ENCODE data around the gene ZMYM3. TPM values are rescaled to one million over a fixed set of nuclear protein-coding genes. Genes with fewer than 3 reads are reported as not detected.
A peak's percentile ranks its signal among the peaks of the same experiment; 100 is the strongest.
"Not testable (repeated sequence)": the region's sequence is repeated elsewhere in the genome, so short reads cannot be mapped to it uniquely, and the experiment has no call there.

ZMYM3 gene
- total RNA-seq: 10 to 100 TPM; 14.7 to 21.9 TPM

- ATAC-seq (ENCODE audit: insufficient number of reproducible peaks, low FRiP score, low read depth) (peak; percentile 78), DNase-seq (ENCODE audit: low spot score) (peak; percentile 41)
- peak within 1 kb of the TSS; percentile 77 to 78 for H3K27ac ChIP-seq
- H3K4me1 ChIP-seq (ENCODE audit: control insufficient read depth in 1 of 2, low read depth in 2 of 2): peaks cover 7 to 9% of the 10 kb centered on the region in 2 donors
- no peak for TF ChIP-seq CTCF (IDR thresholded peaks at IDR 0.05)
- H3K36me3 ChIP-seq: peaks cover 7% of the 10 kb centered on the region
- H3K4me3 ChIP-seq: peak within 1 kb of the TSS; percentile 96
- no peaks in the 10 kb centered on the region for H3K9me3 ChIP-seq
- no peaks in the 10 kb centered on the region for H3K27me3 ChIP-seq (replicated peaks; ENCODE audit: insufficient read depth)
These were observed at the start of gene ZMYM3 for GRCh38 chrX:71254092-71254963. Gene ZMYM3, minus strand, starts transcription at chrX:71254140. Its CDS starts 885 bp downstream, at chrX:71253255.

DNA sequence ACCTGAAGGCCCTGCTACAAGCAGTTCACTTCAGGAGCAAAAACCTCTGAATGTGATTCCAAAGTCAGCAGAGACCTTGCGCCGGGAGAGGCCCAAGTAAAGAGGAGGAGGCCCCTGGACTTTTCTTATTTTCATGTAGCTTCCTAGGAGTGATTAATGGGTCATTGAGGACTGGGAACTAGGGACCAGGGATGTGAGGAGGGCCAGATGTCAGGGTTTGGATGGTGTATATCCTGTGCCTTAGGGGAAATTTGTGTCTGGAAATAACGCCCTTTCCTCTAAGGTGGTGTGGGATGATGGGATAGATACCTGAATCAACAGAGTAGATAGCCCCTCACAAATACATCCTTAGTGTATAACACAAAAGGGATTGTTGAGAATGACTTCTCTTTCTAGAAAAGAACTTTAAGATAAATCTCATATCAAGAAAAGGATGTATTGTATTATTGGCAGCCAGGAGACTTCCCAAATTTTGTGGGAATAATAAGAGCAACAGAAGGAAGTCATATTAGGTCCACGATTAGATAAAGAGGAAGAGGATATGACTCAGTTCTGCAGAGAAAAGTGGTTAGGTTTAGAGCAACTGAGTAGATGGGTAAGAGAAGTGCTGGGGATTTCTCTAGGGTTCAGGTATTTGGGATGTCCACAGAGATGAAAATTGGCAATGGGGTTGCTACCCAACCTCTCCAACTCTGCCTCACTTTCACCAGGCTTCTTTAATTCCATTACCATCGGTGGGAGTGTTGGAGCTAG, 48.7 kb upstream of the ZMYM3 start:
- H3K9me3 ChIP-seq: no peaks in the 10 kb centered on the region
- H3K4me3 ChIP-seq: peak overlapping the region; percentile 63
- DNase-seq (ENCODE audit: low spot score) (no peak), ATAC-seq (ENCODE audit: insufficient number of reproducible peaks, low FRiP score, low read depth) (peak; percentile 52)
- no peaks in the 10 kb centered on the region for H3K27me3 ChIP-seq (replicated peaks; ENCODE audit: insufficient read depth)
- H3K4me1 ChIP-seq (ENCODE audit: control insufficient read depth in 1 of 2, low read depth in 2 of 2): peaks cover 4 to 12% of the 10 kb centered on the region in 2 donors
- H3K36me3 ChIP-seq: peaks cover 7% of the 10 kb centered on the region
- TF ChIP-seq CTCF (IDR thresholded peaks at IDR 0.05): no peak
- peak overlapping the region; percentile 72 to 74 for H3K27ac ChIP-seq

DNA sequence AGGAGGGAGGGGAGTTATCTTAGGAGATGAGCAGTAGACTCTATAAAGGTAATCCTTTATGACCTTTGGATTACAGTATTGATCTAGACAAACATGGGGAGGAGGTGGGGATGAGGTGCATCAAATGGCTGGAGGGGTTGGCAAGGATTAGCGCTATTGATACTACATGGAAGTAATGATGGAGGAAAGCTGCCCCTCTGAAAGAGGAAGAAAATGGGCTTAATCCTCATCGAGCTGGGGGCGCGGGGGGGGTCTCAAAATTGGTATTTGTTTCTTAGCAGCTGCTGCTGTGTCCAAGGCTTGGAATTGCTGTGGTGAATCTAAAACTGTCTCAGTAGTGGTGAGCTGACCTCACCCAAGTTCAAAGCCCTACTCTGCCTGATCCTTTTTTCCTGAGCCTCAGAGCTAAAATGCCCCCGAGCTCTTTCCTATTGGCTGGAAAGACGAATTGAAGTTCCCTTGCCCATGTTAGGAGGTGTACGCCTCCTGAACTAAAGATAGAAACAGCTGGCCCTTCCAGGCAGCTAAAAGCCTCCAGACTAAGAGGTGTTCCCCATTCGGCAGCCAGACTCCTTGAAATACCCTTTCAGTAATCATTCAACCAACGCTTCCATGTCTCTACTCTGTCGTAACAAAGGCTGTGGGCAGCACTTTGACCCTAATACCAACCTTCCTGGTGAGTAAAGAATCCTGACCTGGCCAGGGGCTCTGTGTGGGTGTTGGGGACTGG, 47.4 kb upstream of the ZMYM3 start, which contains the start of gene ITGB1BP2:
ITGB1BP2 (plus strand) TSS at position 556 of the 730 bp plus-strand sequence; CDS start at position 613, 57 bp downstream.
- H3K27me3 ChIP-seq (replicated peaks; ENCODE audit: insufficient read depth): no peaks in the 10 kb centered on the region
- peak within 1 kb of the TSS; percentile 63 for H3K4me3 ChIP-seq
- DNase-seq (ENCODE audit: low spot score) (peak; percentile 1), ATAC-seq (ENCODE audit: insufficient number of reproducible peaks, low FRiP score, low read depth) (peak; percentile 90)
- H3K36me3 ChIP-seq: peaks cover 20% of the 10 kb centered on the region
- no peak for TF ChIP-seq CTCF (IDR thresholded peaks at IDR 0.05)
- H3K27ac ChIP-seq: peak within 1 kb of the TSS; percentile 72 to 74
- H3K9me3 ChIP-seq: no peaks in the 10 kb centered on the region
- peaks cover 4 to 12% of the 10 kb centered on the region in 2 donors for H3K4me1 ChIP-seq (ENCODE audit: control insufficient read depth in 1 of 2, low read depth in 2 of 2)

DNA sequence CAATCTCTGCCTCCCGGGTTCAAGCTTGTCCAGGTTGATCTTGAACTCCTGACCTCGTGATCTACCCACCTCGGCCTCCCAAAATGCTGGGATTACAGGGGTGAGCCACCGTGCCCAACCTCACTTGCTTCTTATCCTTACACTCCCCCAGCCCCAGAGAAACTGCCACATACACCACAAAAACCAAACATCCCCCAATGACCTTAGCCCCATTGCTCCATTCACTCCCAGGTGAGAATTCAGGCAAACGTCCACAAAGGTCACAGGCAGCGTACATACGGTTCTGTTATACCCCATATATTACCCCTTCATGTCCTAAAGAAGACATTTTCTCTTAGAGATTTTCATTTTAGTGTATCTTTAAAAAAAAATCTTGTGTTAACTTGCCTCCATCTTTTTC, 46.6 kb upstream of the ZMYM3 start:
- H3K27me3 ChIP-seq (replicated peaks; ENCODE audit: insufficient read depth); H3K9me3 ChIP-seq; DNase-seq (ENCODE audit: low spot score); ATAC-seq (ENCODE audit: insufficient number of reproducible peaks, low FRiP score, low read depth); H3K4me3 ChIP-seq: not testable (repeated sequence)
- H3K4me1 ChIP-seq (ENCODE audit: control insufficient read depth in 1 of 2, low read depth in 2 of 2): peaks cover 4 to 12% of the 10 kb centered on the region in 2 donors
- peak overlapping the region in 1 of 2 donors; percentile 72 for H3K27ac ChIP-seq
- H3K36me3 ChIP-seq: peaks cover 24% of the 10 kb centered on the region

GRCh38 chrX:71300064-71300463, 46.1 kb upstream of the ZMYM3 start:
- H3K4me3 ChIP-seq; DNase-seq (ENCODE audit: low spot score); H3K27me3 ChIP-seq (replicated peaks; ENCODE audit: insufficient read depth); H3K27ac ChIP-seq; H3K9me3 ChIP-seq; ATAC-seq (ENCODE audit: insufficient number of reproducible peaks, low FRiP score, low read depth): not testable (repeated sequence)
- H3K4me1 ChIP-seq (ENCODE audit: control insufficient read depth in 1 of 2, low read depth in 2 of 2): peaks cover 4 to 12% of the 10 kb centered on the region in 2 donors
- H3K36me3 ChIP-seq: peaks cover 28% of the 10 kb centered on the region

Data from thoracic aorta (tissue), 2 donors.